ENCODE data around the gene CAMK2A.

GRCh38 chr5:150263801-150264621, 25.6 kb downstream of the CAMK2A start:
- TF ChIP-seq REST (tag by site-specific recombination; IDR thresholded peaks at IDR 0.05) (no peak), CTCF (tag by site-specific recombination; IDR thresholded peaks at IDR 0.05) (no peak), ZBTB26 (tag by site-specific recombination; optimal IDR thresholded peaks at IDR 0.05) (no peak), ZNF112 (tag by site-specific recombination; IDR thresholded peaks at IDR 0.05) (no peak), ZNF624 (tag by site-specific recombination; IDR thresholded peaks at IDR 0.05) (no peak), KLF16 (tag by site-specific recombination; IDR thresholded peaks at IDR 0.05) (no peak), ZNF121 (tag by site-specific recombination; IDR thresholded peaks at IDR 0.05) (no peak), ZNF416 (tag by site-specific recombination; IDR thresholded peaks at IDR 0.05) (no peak), ZBTB7A (tag by site-specific recombination; IDR thresholded peaks at IDR 0.05; ENCODE audit: low read depth) (no peak)

Measured in HEK293 (cell line).